HG03575 (cell line): ENCODE data around the gene SORCS2.
"Not testable (repeated sequence)": the region's sequence is repeated elsewhere in the genome, so short reads cannot be mapped to it uniquely, and the experiment has no call there.

Source experiments
- ATAC-seq: cut with Tn5 transposase; IDR thresholded peaks from one replicate; pipeline ENCODE4 v1.9.1; 2021; ENCODE audit not compliant: unreplicated experiment, insufficient number of reproducible peaks, low FRiP score; ENCODE audit errors: extremely low read depth

The SORCS2 gene

GRCh38 chr4:7212101-7212674 lies 19.9 kb downstream of the SORCS2 start:
- no peak for ATAC-seq

- no peak for ATAC-seq
Observed at GRCh38 chr4:7212921-7213320, 20.6 kb downstream of the SORCS2 start.

GRCh38 chr4:7213807-7214206 lies 21.5 kb downstream of the SORCS2 start:
- no peak for ATAC-seq

- ATAC-seq: no peak
Observed at GRCh38 chr4:7214359-7214758, 22.0 kb downstream of the SORCS2 start.

GRCh38 chr4:7215187-7215586 lies 22.8 kb downstream of the SORCS2 start:
- ATAC-seq: not testable (repeated sequence)

- ATAC-seq: no peak
Observed at GRCh38 chr4:7217039-7217438, 24.7 kb downstream of the SORCS2 start.

- ATAC-seq: no peak
Observed at GRCh38 chr4:7217474-7218321, 25.4 kb downstream of the SORCS2 start.

- no peak for ATAC-seq
Observed at GRCh38 chr4:7218686-7219085, 26.3 kb downstream of the SORCS2 start.

GRCh38 chr4:7222521-7222920 lies 30.2 kb downstream of the SORCS2 start:
- no peak for ATAC-seq

GRCh38 chr4:7223541-7223940 lies 31.2 kb downstream of the SORCS2 start:
- ATAC-seq: no peak

GRCh38 chr4:7224001-7224400 lies 31.7 kb downstream of the SORCS2 start:
- ATAC-seq: no peak

- no peak for ATAC-seq
Observed at GRCh38 chr4:7224878-7225533, 32.7 kb downstream of the SORCS2 start.

- ATAC-seq: no peak
Observed at GRCh38 chr4:7226439-7226838, 34.1 kb downstream of the SORCS2 start.

GRCh38 chr4:7227008-7227407 lies 34.7 kb downstream of the SORCS2 start:
- no peak for ATAC-seq

GRCh38 chr4:7228734-7229133 lies 36.4 kb downstream of the SORCS2 start:
- ATAC-seq: no peak

GRCh38 chr4:7232061-7232650 lies 39.8 kb downstream of the SORCS2 start:
- ATAC-seq: no peak

- ATAC-seq: no peak
Observed at GRCh38 chr4:7233006-7233580, 40.8 kb downstream of the SORCS2 start.

GRCh38 chr4:7233601-7234000 lies 41.3 kb downstream of the SORCS2 start:
- ATAC-seq: no peak

GRCh38 chr4:7234355-7235029 lies 42.2 kb downstream of the SORCS2 start:
- no peak for ATAC-seq
